Measurements from ENCODE around the gene EZH1.

The EZH1 gene

GRCh38 chr17:42698736-42699414 is 46.0 kb downstream of the EZH1 start:
- ChIA-PET CTCF (interaction anchor here (0.6 to 2.9 kb wide), 4 partner anchors 15 to 121 kb away, joined by 3 to 18 read pairs (median 4); partner anchors contain the start of gene PSMC3IP), POLR2A (interaction anchor here (0.7 to 2.6 kb wide), 2 partner anchors 16 to 125 kb away, joined by 4 to 19 read pairs; partner anchors contain the start of gene BECN1)
- H3K4me3 ChIP-seq (ENCODE audit: low read depth, low read length) = no peak overlapping the region
- TF ChIP-seq, protein P1, sequence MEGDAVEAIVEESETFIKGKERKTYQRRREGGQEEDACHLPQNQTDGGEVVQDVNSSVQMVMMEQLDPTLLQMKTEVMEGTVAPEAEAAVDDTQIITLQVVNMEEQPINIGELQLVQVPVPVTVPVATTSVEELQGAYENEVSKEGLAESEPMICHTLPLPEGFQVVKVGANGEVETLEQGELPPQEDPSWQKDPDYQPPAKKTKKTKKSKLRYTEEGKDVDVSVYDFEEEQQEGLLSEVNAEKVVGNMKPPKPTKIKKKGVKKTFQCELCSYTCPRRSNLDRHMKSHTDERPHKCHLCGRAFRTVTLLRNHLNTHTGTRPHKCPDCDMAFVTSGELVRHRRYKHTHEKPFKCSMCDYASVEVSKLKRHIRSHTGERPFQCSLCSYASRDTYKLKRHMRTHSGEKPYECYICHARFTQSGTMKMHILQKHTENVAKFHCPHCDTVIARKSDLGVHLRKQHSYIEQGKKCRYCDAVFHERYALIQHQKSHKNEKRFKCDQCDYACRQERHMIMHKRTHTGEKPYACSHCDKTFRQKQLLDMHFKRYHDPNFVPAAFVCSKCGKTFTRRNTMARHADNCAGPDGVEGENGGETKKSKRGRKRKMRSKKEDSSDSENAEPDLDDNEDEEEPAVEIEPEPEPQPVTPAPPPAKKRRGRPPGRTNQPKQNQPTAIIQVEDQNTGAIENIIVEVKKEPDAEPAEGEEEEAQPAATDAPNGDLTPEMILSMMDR (IDR thresholded peaks at IDR 0.05; ENCODE audit: insufficient read depth, low read length, missing control alignments) = no peak
- DNase-seq (ENCODE audit: low read depth, low spot score) = no peak

GRCh38 chr17:42697108-42697811 is 47.6 kb downstream of the EZH1 start:
- H3K4me3 ChIP-seq (ENCODE audit: low read depth, low read length) = no peak overlapping the region
- DNase-seq (ENCODE audit: low read depth, low spot score) = no peak
- TF ChIP-seq, protein P1 (IDR thresholded peaks at IDR 0.05; ENCODE audit: insufficient read depth, low read length, missing control alignments) = no peak
- POLR2A ChIA-PET = interaction anchor here (2.6 kb wide), 1 partner anchor 14 kb away, joined by 19 read pairs; no protein-coding TSS in a partner anchor
- CTCF ChIA-PET = interaction anchor here (1.4 to 2.9 kb wide), 4 partner anchors 13 to 119 kb away, joined by 3 to 10 read pairs (median 4); no protein-coding TSS in a partner anchor

DNA sequence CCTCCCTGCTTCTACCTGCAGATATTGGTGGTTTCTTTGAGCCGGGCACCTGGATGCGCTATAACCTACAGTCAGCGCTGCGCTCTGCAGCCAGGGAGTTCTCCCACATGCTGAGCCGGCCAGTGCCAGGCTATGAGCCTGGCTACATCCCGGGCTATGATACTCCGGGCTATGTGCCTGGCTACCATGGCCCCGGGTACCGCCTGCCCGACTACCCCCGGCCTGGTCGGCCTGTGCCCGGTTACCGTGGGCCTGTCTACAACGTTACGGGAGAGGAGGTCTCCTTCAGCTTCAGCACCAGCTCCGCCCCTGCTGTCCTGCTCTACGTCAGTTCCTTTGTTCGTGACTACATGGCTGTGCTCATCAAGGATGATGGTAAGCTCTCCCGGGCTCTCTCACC is 49.3 kb downstream of the EZH1 start:
- H3K4me3 ChIP-seq (ENCODE audit: low read depth, low read length) = no peak overlapping the region
- TF ChIP-seq, protein P1 (IDR thresholded peaks at IDR 0.05; ENCODE audit: insufficient read depth, low read length, missing control alignments) = no peak
- POLR2A ChIA-PET = no interaction called here
- no peak for DNase-seq (ENCODE audit: low read depth, low spot score)
- CTCF ChIA-PET = interaction anchor here (1.0 to 2.9 kb wide), 3 partner anchors 12 to 117 kb away, joined by 4 to 10 read pairs (median 6); no protein-coding TSS in a partner anchor

GRCh38 chr17:42694524-42694923 is 50.3 kb downstream of the EZH1 start:
- TF ChIP-seq, protein P1 (IDR thresholded peaks at IDR 0.05; ENCODE audit: insufficient read depth, low read length, missing control alignments) = no peak
- ChIA-PET CTCF (interaction anchor here (1.5 kb wide), 1 partner anchor 116 kb away, joined by 5 read pairs; no protein-coding TSS in a partner anchor), POLR2A (no interaction called here)
- H3K4me3 ChIP-seq (ENCODE audit: low read depth, low read length) = no peak overlapping the region
- DNase-seq (ENCODE audit: low read depth, low spot score) = no peak

DNA sequence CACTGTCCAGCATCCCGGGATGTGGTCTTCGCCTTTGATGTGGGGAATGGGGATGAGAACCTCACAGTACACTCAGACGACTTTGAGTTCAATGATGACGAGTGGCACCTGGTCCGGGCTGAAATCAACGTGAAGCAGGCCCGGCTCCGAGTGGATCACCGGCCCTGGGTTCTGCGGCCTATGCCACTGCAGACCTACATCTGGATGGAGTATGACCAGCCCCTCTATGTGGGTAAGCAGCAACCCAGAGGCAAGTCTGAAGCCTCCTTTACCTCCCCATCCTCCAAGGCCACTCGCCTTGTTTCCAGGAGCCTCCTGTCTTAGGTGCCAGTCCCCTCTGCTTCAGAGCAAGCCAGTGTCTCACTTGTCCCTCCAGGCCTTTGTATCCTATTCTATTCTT is 52.4 kb downstream of the EZH1 start:
- TF ChIP-seq, protein P1 (IDR thresholded peaks at IDR 0.05; ENCODE audit: insufficient read depth, low read length, missing control alignments) = no peak
- ChIA-PET POLR2A (interaction anchor here (1.9 kb wide), 1 partner anchor 9 kb away, joined by 6 read pairs; no protein-coding TSS in a partner anchor), CTCF (interaction anchor here (2.3 kb wide), 1 partner anchor 114 kb away, joined by 7 read pairs; no protein-coding TSS in a partner anchor)
- H3K4me3 ChIP-seq (ENCODE audit: low read depth, low read length) = no peak overlapping the region
- DNase-seq (ENCODE audit: low read depth, low spot score) = no peak

All from AG04449 (cell line).